HCT116 (cell line): ENCODE results near the gene ZNF618. TPM values are rescaled to one million over a fixed set of nuclear protein-coding genes. Genes with fewer than 3 reads are reported as not detected.

Source experiments
- ATAC-seq: fragments of 200-7000 bp; cut with Tn5 transposase; 2 replicates; pipeline ENCODE4 v1.9.1; 2020; ENCODE audit warnings: mild to moderate bottlenecking, moderate library complexity
- BruUV-seq: library from RNA; stranded (reverse); fragments of 400-500 nt; replicated peaks from 2 replicates; lab custom pipeline; 2021; lab: Mats Ljungman, UMichigan
- CTCF ChIA-PET: fragments of 300-600 bp; sonication (Branson Sonifier 250); formaldehyde crosslinking; loops from one replicate; lab custom pipeline; 2021; ENCODE audit warnings: antibody characterized with exemption; lab: Charles Lee
- POLR2A ChIA-PET: fragments of 300-600, 350-600 bp; sonication (Branson Sonifier 250); formaldehyde crosslinking; loops from one replicate; lab custom pipeline; 2021; ENCODE audit warnings: antibody characterized with exemption; lab: Charles Lee
- RAD21 ChIA-PET, 2 experiments: fragments of 300-600 bp; sonication (Branson Sonifier 250); formaldehyde crosslinking; loops; one replicate each; lab custom pipeline; 2023; ENCODE audit warnings: low total read pairs in 2 of 2; ENCODE audit not compliant: uncharacterized antibody in 2 of 2, unreplicated experiment in 2 of 2, low non-redundant PET in 1 of 2; lab: Charles Lee
- DNase-seq: peaks from one replicate; pipeline ENCODE4 v3.0.0-alpha.2; 2010; ENCODE audit warnings: low read depth, low spot score
- H2AFZ ChIP-seq: fragments of 200-600 bp; shearing (Covaris generic), sonication (generic); 2 replicates; pipeline ENCODE4 v1.6.1; 2017; ENCODE audit warnings: low read depth, mixed run types, mixed read lengths, antibody characterized with exemption, low read length; ENCODE audit not compliant: poor library complexity, severe bottlenecking
- H3K27ac ChIP-seq: 2 replicates; pipeline ENCODE4 v1.5.1; 2012; ENCODE audit warnings: low read depth, low read length
- H3K27me3 ChIP-seq: fragments of 200-600 bp; sonication (generic); 2 replicates; pipeline ENCODE4 v1.6.1; 2016; ENCODE audit warnings: mixed run types, low read length, mixed read lengths; ENCODE audit not compliant: insufficient read depth
- H3K36me3 ChIP-seq, 2 experiments: fragments of 200-500 bp in 1 of 2; fragments of 200-600 bp in 1 of 2; sonication (Bioruptor generic) in 1 of 2; sonication (generic) in 1 of 2; 2 replicates each; pipeline versions ENCODE4 v1.5.1 to v1.6.1; 2014 to 2016; ENCODE audit warnings: low read length in 2 of 2, inconsistent platforms in 1 of 2, mixed read lengths in 1 of 2, mixed run types in 1 of 2; ENCODE audit not compliant: insufficient read depth in 2 of 2, control insufficient read depth in 1 of 2
- H3K4me1 ChIP-seq, 2 experiments: fragments of 200-600 bp in 1 of 2; sonication (generic) in 1 of 2; 2 replicates each; pipeline versions ENCODE4 v1.5.1 to v1.6.1; 2012 to 2017; ENCODE audit warnings: low read length in 2 of 2, inconsistent platforms in 1 of 2, mild to moderate bottlenecking in 1 of 2, mixed read lengths in 1 of 2, mixed run types in 1 of 2, moderate library complexity in 1 of 2; ENCODE audit not compliant: insufficient read depth in 2 of 2, control insufficient read depth in 1 of 2
- H3K4me2 ChIP-seq: fragments of 200-600 bp; sonication (generic); 2 replicates; pipeline ENCODE4 v1.6.1; 2017; ENCODE audit warnings: mixed run types, low read length, mixed read lengths
- H3K4me3 ChIP-seq, 2 experiments: fragments of 200-600 bp in 1 of 2; sonication (generic) in 1 of 2; replicated peaks in 1 of 2; 2 replicates each; pipeline ENCODE4 v1.5.1; 2011 to 2016; ENCODE audit warnings: low read length in 2 of 2, control low read depth in 1 of 2, low read depth in 1 of 2, mild to moderate bottlenecking in 1 of 2, mixed read lengths in 1 of 2, mixed run types in 1 of 2
- H3K79me2 ChIP-seq: fragments of 200-600 bp; sonication (generic); 2 replicates; pipeline ENCODE4 v1.6.1; 2017; ENCODE audit warnings: mild to moderate bottlenecking, mixed run types, low read length, moderate library complexity, mixed read lengths; ENCODE audit not compliant: insufficient read depth
- H3K9ac ChIP-seq: fragments of 200-600 bp; sonication (generic); 2 replicates; pipeline ENCODE4 v1.6.1; 2016; ENCODE audit warnings: low read length, mixed read lengths
- H3K9me2 ChIP-seq: fragments of 200-600 bp; sonication (generic), shearing (Covaris generic); 2 replicates; pipeline ENCODE4 v1.6.1; 2017; ENCODE audit warnings: mixed run types, mild to moderate bottlenecking, moderate library complexity; ENCODE audit not compliant: insufficient read depth
- H3K9me3 ChIP-seq, 2 experiments: fragments of 200-500 bp in 1 of 2; fragments of 200-600 bp in 1 of 2; sonication (Bioruptor generic) in 1 of 2; sonication (generic) in 1 of 2; 2 replicates each; pipeline ENCODE4 v1.6.1; 2014 to 2017; ENCODE audit warnings: low read length in 2 of 2, mixed read lengths in 2 of 2, inconsistent platforms in 1 of 2, low read depth in 1 of 2, mild to moderate bottlenecking in 1 of 2, mixed run types in 1 of 2, moderate library complexity in 1 of 2; ENCODE audit not compliant: control insufficient read depth in 1 of 2, insufficient read depth in 1 of 2
- H4K20me1 ChIP-seq: fragments of 200-600 bp; sonication (generic), shearing (Covaris generic); 2 replicates; pipeline ENCODE4 v1.6.1; 2017; ENCODE audit warnings: mixed run types, mild to moderate bottlenecking, moderate library complexity; ENCODE audit not compliant: insufficient read depth
- ATF3 ChIP-seq: IDR thresholded peaks from 2 replicates; pipeline ENCODE4 v1.6.1; 2012
- CEBPB ChIP-seq: IDR thresholded peaks from 2 replicates; pipeline ENCODE4 v1.6.1; 2012; ENCODE audit warnings: low read depth
- EZH2 ChIP-seq: fragments of 200-600 bp; sonication (generic); IDR thresholded peaks from 2 replicates; pipeline ENCODE4 v1.6.1; 2017; ENCODE audit warnings: antibody characterized with exemption, mixed run types
- JUND ChIP-seq: IDR thresholded peaks from 2 replicates; pipeline ENCODE4 v1.6.1; 2012
- MAX ChIP-seq: IDR thresholded peaks from 2 replicates; pipeline ENCODE4 v1.6.1; 2012
- POLR2A ChIP-seq: IDR thresholded peaks from 2 replicates; pipeline ENCODE4 v1.7.0; 2011; ENCODE audit warnings: borderline replicate concordance; ENCODE audit not compliant: insufficient read depth, insufficient read length; ENCODE audit errors: extremely low read depth
- SP1 ChIP-seq: IDR thresholded peaks from 2 replicates; pipeline ENCODE4 v1.6.1; 2012; ENCODE audit warnings: low read depth
- TCF7L2 ChIP-seq: IDR thresholded peaks from 2 replicates; pipeline ENCODE4 v1.7.0; 2011; ENCODE audit warnings: borderline replicate concordance, inconsistent platforms; ENCODE audit not compliant: insufficient read depth, insufficient read length; ENCODE audit errors: extremely low read depth
- YY1 ChIP-seq: IDR thresholded peaks from 2 replicates; pipeline ENCODE4 v1.6.1; 2011; ENCODE audit warnings: low read length, low read depth, moderate library complexity, mild to moderate bottlenecking; ENCODE audit not compliant: insufficient replicate concordance; ENCODE audit errors: extremely low read depth
- ZBTB33 ChIP-seq: IDR thresholded peaks from 2 replicates; pipeline ENCODE4 v1.6.1; 2011; ENCODE audit warnings: mild to moderate bottlenecking, low read length, moderate library complexity; ENCODE audit not compliant: insufficient replicate concordance; ENCODE audit errors: extremely low read depth
- ZFX ChIP-seq: fragments of 450-650 bp; IDR thresholded peaks from 2 replicates; pipeline ENCODE4 v1.6.1; 2017
- intact Hi-C: fragments of 100-400 bp; cut with micrococcal nuclease; formaldehyde crosslinking; loops from 2 replicates; pipeline ENCODE4 v1.10.0; 2022
- total RNA-seq: library from RNA; stranded (reverse); gene quantifications from one replicate; pipeline ENCODE4 v1.2.1, GENCODE V29; 2021; ENCODE audit not compliant: unreplicated experiment

Gene ZNF618
- total RNA-seq, 1 experiment from 2014 or later, result 13.5 TPM

- Histone ChIP-seq H3K36me3 (no peaks in the 10 kb centered on the region), H3K79me2 (no peaks in the 10 kb centered on the region), H3K4me2 (no peak overlapping the region), H3K4me3 (no peak overlapping the region), H3K27me3 (no peaks in the 10 kb centered on the region), H4K20me1 (no peaks in the 10 kb centered on the region), H3K4me1 (no peaks in the 10 kb centered on the region), H3K9me2 (no peaks in the 10 kb centered on the region), H2AFZ (no peak overlapping the region), H3K27ac (no peak overlapping the region), H3K9ac (no peak overlapping the region), H3K9me3 (no peaks in the 10 kb centered on the region)
- ChIA-PET POLR2A (no interaction called here), CTCF (no interaction called here), RAD21 (no interaction called here)
- DNase-seq (no peak), ATAC-seq (no peak)
- BruUV-seq, result no TSS peak
- TF ChIP-seq ZBTB33 (no peak), EZH2 (no peak), YY1 (no peak), ZFX (no peak), POLR2A (no peak), SP1 (no peak), TCF7L2 (no peak), ATF3 (no peak), JUND (no peak), MAX (no peak), CEBPB (no peak)
- intact Hi-C loops, result no loop called here
Observed at GRCh38 chr9:114054191-114054690, 178.1 kb downstream of the ZNF618 start.
